T-helper 2 cell treated with Interferon-gamma antibody and Interleukin-4, amounts not matched to agents 100 ng/mL and 5 ng/mL, for 36 hours (primary cell): Measurements from ENCODE around the gene TMEM114. TPM values are rescaled to one million over a fixed set of nuclear protein-coding genes. Genes with fewer than 3 reads are reported as not detected.
"Not testable (repeated sequence)": the region's sequence is repeated elsewhere in the genome, so short reads cannot be mapped to it uniquely, and the experiment has no call there.

ENCODE experiments used
- intact Hi-C: fragments of 100-400 bp; cut with micrococcal nuclease; formaldehyde crosslinking; loops from one replicate; pipeline ENCODE4 v1.15.1; 2023
- total RNA-seq: library from RNA; stranded (reverse); gene quantifications from 2 replicates; pipeline ENCODE4 v1.2.3, GENCODE V29; 2022

TMEM114 gene
- total RNA-seq, 1 donor from 2014 or later = not detected

DNA sequence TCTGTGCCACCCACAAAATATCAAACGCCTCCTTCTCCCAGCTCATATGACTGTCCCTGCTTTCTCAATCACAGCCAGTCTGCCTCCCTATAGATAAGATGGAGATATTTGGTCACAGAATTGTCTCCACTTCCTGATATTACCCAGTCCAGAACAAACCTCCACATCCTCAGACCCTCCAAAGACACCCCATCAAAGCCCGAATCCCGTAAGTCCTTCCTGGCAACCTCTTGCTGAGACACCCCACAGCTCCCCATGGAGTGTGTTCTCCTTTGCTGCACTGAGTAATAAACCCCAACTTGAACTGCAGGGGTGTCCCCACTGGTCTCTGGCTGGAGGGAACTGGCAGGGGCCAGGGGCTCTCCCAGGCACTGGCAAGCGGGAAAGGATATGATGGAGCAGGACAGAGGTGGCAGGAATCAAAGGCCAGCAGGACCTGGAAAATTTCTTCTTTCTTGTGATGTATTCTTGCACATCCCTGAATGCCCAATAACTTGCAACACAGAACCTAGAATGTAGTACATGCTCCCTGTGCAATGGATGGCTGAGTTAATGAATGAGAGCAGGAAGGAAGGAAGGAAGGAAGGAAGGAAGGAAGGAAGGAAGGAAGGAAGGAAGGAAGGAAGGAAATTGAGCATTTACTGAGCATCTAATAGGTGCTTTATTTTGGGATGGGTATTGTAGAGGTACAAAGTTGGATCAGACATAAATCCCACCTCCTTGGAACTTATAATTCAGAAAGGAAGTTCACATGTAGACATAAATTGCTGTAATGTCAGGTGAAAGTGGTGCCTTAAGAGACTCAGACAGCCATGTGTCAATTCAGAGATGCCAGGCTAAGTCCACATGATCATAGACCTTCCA lies 13.9 kb downstream of the TMEM114 start:
- intact Hi-C loops = no loop called here

GRCh38 chr16:8575399-8575798 lies 14.9 kb downstream of the TMEM114 start:
- intact Hi-C loops = no loop called here

- intact Hi-C loops = no loop called here
Measured at GRCh38 chr16:8572919-8573724, 17.2 kb downstream of the TMEM114 start.

GRCh38 chr16:8572063-8572918 lies 18.0 kb downstream of the TMEM114 start:
- intact Hi-C loops = no loop called here

GRCh38 chr16:8571061-8571596 lies 19.2 kb downstream of the TMEM114 start:
- intact Hi-C loops = no loop called here

DNA sequence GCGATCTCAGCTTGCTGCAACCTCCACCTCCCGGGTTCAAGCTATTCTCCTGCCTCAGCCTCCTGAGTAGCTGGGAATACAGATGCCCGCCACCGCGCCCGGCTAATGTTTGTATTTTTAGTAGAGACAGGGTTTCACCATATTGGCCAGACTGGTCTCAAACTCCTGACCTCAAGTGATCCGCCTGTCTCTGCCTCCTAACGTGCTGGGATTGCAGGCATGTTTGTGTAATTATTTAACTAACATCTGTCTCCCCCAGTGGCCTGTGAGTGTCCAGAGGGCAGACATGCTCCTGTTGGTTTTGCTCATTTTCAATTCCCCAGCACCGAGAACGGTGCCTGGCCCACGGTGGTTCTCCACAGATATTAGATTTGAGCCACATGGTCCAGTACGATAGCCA lies 19.9 kb downstream of the TMEM114 start:
- intact Hi-C loops = not testable (repeated sequence)

DNA sequence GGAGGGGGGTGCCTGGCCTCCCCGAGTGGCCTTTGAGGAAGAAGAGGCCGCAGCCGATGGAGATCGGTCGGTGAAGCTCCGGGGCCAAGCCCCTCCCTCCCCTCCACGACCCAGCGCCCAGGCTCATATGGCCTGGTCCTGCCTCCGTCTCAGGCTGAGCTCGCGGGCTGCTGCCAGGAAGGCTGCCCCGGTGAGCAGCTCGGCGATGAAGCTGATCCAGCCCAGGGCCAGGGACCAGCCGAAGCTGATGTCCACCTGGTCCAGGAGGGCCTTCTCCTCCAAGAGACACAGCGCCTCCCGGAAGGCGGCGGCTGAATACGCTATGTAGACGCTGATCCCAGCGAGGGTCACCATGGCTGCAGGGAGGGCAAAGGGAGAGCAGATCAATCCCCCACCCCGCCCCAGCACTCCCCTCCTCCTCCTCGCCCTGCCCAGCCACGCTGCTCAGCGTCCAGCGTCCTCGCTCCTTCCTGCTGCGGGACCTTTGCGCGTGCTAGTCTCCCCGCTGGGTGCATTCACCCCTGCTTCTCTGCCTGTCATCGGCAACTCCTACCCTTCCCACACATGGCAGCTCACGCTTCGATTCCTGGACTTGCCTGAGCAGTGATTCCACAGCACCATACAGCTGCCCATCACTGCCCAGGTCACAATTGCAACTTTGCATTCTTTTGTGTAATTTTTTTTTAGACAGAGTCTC lies 20.5 kb downstream of the TMEM114 start:
- intact Hi-C loops = loop anchor here (5.0 kb wide), 3 partner anchors 438 to 1613 kb away; partner anchors contain the start of gene GRIN2A

- intact Hi-C loops = loop anchor here (5.0 kb wide), 3 partner anchors 439 to 1614 kb away; partner anchors contain the start of gene GRIN2A
Measured at GRCh38 chr16:8568231-8568617, 22.1 kb downstream of the TMEM114 start.

DNA sequence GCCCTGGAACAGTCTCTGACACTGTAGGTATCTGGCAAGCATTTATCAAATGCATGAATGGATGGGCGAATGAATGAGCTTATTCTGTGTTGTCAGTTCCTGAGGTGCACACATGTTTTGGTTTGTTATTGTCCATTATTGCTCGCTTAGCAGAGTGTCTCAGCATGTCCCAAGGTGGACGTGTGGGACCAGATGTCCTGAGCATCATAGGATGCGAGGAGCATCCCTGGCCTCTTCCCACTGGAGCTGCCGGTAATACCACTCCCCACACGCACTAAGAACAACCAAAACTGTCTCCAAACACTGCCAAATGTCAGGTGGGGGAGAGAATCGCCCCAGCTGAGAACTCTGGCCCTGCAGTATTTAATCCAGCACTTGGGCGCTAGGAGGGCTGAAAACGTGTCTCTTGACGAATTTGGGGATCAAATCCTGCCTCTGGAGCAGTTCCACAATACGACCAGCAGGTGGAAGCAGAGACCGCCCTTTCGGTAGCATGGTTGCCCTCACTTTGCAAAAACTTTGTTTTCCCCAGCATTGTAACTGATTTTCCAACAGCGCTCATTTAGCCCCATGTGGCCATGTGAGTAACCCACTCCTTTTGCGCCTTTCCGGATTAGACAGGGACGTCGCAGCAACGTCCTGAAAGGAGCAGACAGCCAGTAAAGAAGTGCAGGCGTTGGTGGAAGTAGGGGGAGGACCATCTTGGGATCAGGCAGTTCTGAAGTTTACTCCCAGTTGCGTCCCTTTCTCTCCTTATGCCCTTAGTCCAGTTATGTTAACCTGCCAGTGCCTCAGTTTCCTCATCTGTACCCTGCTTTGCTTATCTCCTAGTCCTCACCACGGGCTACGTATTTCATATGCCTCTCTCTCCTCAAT lies 22.7 kb downstream of the TMEM114 start:
- intact Hi-C loops = loop anchor here (1.0 to 5.0 kb wide), 8 partner anchors 55 to 1615 kb away; partner anchors contain the start of genes GRIN2A, PMM2 and TMEM186

DNA sequence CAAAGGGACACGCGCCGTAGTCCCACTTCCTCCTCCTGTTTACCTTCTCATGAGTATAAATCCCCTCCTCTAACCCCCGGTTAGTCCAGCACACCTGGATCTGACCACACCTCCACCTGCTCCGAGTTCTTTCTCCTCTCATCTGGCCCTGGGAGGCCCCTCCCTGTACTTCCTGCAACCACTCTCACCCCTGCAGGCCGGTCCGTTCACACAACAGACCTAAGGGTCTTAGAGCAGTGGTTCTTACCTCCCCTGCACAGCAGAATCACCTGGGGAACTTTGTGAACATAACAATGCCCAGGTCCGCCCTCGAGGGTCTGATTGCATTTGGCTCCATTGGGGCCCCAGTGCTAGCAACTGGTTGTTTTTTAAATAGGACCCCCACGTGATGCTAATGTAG lies 24.8 kb downstream of the TMEM114 start:
- intact Hi-C loops = loop anchor here (5.0 kb wide), 3 partner anchors 442 to 1617 kb away; partner anchors contain the start of gene GRIN2A

DNA sequence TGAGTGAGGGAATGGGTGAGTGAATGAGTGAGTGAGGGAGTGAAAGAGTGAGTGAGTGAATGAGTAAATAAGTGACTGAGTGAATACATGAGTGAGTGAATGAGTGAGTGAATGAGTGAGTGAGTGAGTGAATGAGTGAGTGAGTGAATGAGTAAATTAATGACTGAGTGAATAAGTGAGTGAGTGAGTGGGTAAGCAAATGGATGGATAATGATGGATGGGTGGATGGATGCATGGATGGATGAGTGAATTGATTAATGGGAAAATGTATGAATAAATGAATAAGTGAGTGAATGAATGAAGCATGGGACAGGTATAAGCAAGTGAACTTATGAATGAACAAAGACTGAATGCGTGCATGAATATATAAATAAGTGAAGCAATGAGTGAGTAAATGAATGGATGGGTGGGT lies 25.4 kb downstream of the TMEM114 start:
- intact Hi-C loops = loop anchor here (5.0 kb wide), 3 partner anchors 442 to 1617 kb away; partner anchors contain the start of gene GRIN2A

DNA sequence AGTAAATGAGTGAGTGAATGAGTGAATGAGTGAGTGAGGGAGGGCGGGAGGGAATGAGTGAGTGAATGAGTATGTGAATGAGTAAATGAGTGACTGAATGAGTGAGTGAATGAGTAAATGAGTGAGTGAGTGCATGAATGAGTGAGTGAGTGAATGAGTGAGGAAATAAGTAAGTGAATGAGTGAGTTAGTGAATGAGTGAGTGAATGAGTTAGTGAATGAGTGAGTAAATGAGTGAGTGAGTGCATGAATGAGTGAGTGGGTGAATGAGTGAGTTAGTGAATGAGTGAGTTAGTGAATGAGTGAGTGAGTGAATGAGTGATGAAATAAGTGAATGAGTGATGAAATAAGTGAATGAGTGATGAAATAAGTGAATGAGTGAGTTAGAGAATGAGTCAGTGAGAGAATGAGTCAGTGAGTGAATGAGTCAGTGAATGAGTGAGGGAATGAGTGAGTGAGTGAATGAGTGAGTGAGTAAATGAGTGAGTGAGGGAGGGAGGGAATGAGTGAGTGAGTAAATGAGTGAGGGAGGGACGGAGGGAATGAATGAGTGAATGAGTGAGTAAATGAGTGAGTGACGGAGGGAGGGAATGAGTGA lies 26.3 kb downstream of the TMEM114 start:
- intact Hi-C loops = not testable (repeated sequence)

DNA sequence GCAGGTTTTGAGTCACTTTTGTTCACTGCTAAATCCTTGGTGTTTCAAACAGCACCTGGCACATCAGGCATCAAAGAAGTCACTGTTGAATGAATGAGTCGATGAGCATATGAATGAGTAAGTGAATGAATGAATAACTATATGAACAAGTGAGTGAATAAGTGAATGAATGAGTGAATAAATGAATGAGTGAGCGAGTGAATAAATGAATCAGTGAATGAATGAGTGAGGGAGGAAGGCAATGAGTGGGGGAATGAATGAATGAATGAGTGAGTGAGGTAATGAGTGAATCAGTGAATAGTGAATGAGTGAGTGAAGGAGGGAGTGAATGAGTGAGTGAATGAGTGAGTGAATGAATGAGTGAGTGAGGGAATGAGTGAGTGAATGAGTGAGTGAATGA lies 28.8 kb downstream of the TMEM114 start:
- intact Hi-C loops = no loop called here

DNA sequence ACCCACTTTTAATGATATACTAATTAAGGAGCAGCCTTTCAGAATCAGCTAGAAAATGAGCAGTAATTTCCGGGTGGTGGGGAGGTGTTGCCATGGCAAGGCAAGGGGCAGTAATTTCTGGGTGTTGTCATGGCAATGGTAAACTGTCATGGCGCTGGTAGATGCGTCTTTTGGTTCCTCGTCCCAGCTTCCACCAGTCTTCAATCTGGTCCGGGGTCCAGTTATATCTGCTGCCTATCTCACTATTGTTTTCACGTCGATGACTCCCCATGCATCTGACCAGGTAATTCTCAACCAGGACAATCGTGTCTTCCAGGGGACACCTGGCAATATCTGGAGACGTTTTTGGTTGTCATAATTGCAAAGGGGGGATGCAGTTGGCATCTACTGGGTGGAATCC lies 34.9 kb downstream of the TMEM114 start:
- intact Hi-C loops = no loop called here

DNA sequence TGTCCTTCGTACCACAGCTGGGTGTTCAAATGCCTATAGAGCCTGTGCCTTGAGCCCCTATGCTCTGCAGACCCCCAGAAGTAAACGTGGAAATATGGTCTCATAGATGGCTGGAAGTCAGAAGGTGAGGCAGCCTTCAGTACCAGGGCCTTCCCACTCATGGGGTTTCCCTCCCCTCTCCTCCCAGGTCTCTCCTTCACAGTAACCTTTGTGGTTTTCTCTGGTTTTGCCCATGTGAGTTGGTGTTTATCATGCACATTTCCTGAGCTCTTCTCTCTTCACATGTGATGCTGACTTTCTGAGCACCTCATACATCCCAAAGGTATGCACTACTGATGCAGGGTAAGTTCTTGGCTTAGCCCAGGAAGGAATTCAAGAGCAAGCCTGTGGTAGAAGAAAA lies 35.4 kb downstream of the TMEM114 start:
- intact Hi-C loops = no loop called here

DNA sequence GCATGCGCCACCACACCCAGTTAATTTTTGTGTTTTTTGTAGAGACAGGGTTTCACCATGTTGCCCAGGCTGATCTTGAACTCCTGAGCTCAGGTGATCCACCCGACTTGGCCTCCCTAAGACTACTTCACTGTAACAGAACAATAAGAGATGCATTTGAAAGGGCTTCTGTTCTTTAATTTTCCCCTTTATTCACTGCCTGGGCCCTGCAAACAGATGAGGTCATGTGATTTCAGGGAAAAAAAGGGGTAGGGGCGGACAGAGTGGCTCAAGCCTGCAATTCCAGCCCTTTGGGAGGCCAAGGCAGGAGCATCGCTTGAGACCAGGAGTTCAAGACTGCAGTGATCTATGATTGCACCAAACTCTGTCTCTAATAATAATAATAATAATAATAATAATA lies 36.3 kb downstream of the TMEM114 start:
- intact Hi-C loops = no loop called here

DNA sequence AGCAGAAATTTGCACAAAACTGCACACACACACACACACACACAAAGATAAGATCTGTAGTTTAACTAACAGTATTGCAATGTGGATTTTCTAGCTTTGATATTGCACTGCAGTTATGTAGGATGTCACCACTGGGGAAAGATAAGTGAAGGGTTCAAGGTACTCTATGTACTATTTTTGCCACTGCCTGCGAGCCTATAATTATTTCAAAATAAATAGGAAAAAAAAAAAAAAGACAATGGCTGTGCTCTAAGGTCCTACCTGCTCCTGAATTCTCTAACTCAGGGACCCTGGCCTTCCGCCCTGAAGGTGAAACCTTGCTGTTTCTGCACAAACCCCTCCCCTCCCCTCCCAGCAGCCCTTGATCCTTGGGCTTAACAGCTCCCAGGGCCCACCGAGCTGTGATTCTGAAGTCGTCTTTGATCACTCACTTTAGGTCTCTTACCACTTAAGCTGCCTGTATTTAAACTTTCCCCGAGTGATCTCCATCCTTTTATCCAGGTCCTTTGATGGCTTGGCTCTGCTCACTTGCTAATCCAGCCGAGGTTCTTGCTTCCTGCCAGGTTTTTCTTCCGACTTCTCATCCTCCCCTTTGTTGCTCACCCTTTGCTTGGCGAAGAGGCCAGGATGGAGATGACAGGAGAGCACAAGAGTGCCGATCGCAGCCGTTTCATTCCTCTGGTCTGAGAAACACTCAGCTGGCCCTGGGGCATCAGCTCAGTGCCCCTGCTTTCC lies 37.7 kb downstream of the TMEM114 start:
- intact Hi-C loops = no loop called here
